Smooth muscle cell (in vitro differentiated cells): ENCODE data around the gene LIPE. TPM values are rescaled to one million over a fixed set of nuclear protein-coding genes. Genes with fewer than 3 reads are reported as not detected.

Experiments
- DNase-seq: peaks from one replicate; lab custom pipeline; 2025; ENCODE audit not compliant: unreplicated experiment; lab: John Stamatoyannopoulos, UW
- H2AFZ ChIP-seq: fragments of 200-600 bp; sonication (generic); 2 replicates; pipeline ENCODE4 v1.6.0; 2016; ENCODE audit warnings: antibody characterized with exemption, low read depth, mild to moderate bottlenecking
- H3F3A ChIP-seq: fragments of 200-600 bp; sonication (generic); 2 replicates; pipeline ENCODE4 v1.6.0; 2017; ENCODE audit warnings: antibody characterized with exemption, low read depth
- H3K27ac ChIP-seq: fragments of 200-600 bp; sonication (generic); 2 replicates; pipeline ENCODE4 v1.5.1; 2016; ENCODE audit warnings: low read depth, mild to moderate bottlenecking
- H3K27me3 ChIP-seq: fragments of 200-600 bp; sonication (generic); 2 replicates; pipeline ENCODE4 v1.6.1; 2016; ENCODE audit warnings: low read depth, mild to moderate bottlenecking
- H3K36me3 ChIP-seq: fragments of 200-600 bp; sonication (generic); 2 replicates; pipeline ENCODE4 v1.5.1; 2016; ENCODE audit warnings: low read depth
- H3K4me1 ChIP-seq: fragments of 200-600 bp; sonication (generic); 2 replicates; pipeline ENCODE4 v1.5.1; 2016; ENCODE audit warnings: low read depth
- H3K4me2 ChIP-seq: fragments of 200-600 bp; sonication (generic); 2 replicates; pipeline ENCODE4 v1.6.0; 2016; ENCODE audit warnings: mild to moderate bottlenecking
- H3K4me3 ChIP-seq: fragments of 200-600 bp; sonication (generic); 2 replicates; pipeline ENCODE4 v1.5.1; 2016; ENCODE audit warnings: mild to moderate bottlenecking
- H3K79me2 ChIP-seq: fragments of 200-600 bp; sonication (generic); 2 replicates; pipeline ENCODE4 v1.6.0; 2016; ENCODE audit warnings: low read depth, mild to moderate bottlenecking
- H3K9ac ChIP-seq: fragments of 200-600 bp; sonication (generic); 2 replicates; pipeline ENCODE4 v1.6.0; 2016; ENCODE audit warnings: low read depth
- H3K9me3 ChIP-seq: fragments of 200-600 bp; sonication (generic); replicated peaks from 2 replicates; pipeline ENCODE4 v1.5.1; 2016; ENCODE audit warnings: low read depth
- H4K20me1 ChIP-seq: fragments of 200-600 bp; sonication (generic); 2 replicates; pipeline ENCODE4 v1.6.0; 2016; ENCODE audit warnings: low read depth
- CTCF ChIP-seq: fragments of 200-600 bp; sonication (generic); IDR thresholded peaks from 2 replicates; pipeline ENCODE4 v1.5.1; 2017; ENCODE audit warnings: borderline replicate concordance, mild to moderate bottlenecking, antibody characterized with exemption; ENCODE audit not compliant: insufficient read depth, poor library complexity, severe bottlenecking
- WGBS: methylation state at CpG from one replicate; pipeline ENCODE4 v1.1.7; 2016; ENCODE audit warnings: low lambda C conversion rate; 5-methylcytosine and 5-hydroxymethylcytosine counted together
- polyA plus RNA-seq: library from polyadenylated mRNA; unstranded; fragments of >200 nt; fragmentation: Nextera tagmentation; extraction: Ambion mirVana; gene quantifications from 2 replicates; pipeline ENCODE4 v1.2.1, GENCODE V29; 2016
- total RNA-seq: library from RNA; depleted of rRNA; stranded (reverse); fragments of >200 nt; gene quantifications from 2 replicates; pipeline ENCODE4 v1.2.3, GENCODE V29; 2014

Gene LIPE
- total and polyA plus RNA-seq, 2 experiments from 2014 or later, result 8.4 to 9.2 TPM

- H4K20me1 ChIP-seq, result no peaks in the 10 kb centered on the region
- H3K27me3 ChIP-seq, result no peaks in the 10 kb centered on the region
- H3K4me1 ChIP-seq, result no peaks in the 10 kb centered on the region
- H3K27ac ChIP-seq, result no peak overlapping the region
- H2AFZ ChIP-seq, result no peak overlapping the region
- H3K79me2 ChIP-seq, result no peaks in the 10 kb centered on the region
- no peaks in the 10 kb centered on the region for H3K36me3 ChIP-seq
- H3K4me3 ChIP-seq, result no peak overlapping the region
- WGBS, result 90% methylated on average over 4 of the region's 4 CpGs
- H3K4me2 ChIP-seq, result no peak overlapping the region
- H3F3A ChIP-seq, result no peaks in the 10 kb centered on the region
- H3K9me3 ChIP-seq, result no peaks in the 10 kb centered on the region
- TF ChIP-seq CTCF, result no peak
- no peak overlapping the region for H3K9ac ChIP-seq
- no peak for DNase-seq
Measured at GRCh38 chr19:42412661-42413076, 14.5 kb downstream of the LIPE start.

- no peak overlapping the region for H3K9ac ChIP-seq
- H3K4me2 ChIP-seq, result no peak overlapping the region
- H4K20me1 ChIP-seq, result no peaks in the 10 kb centered on the region
- H3F3A ChIP-seq, result no peaks in the 10 kb centered on the region
- H3K27me3 ChIP-seq, result no peaks in the 10 kb centered on the region
- 71% methylated on average over 7 of the region's 7 CpGs for whole genome bisulfite sequencing
- TF ChIP-seq CTCF, result no peak
- H3K4me3 ChIP-seq, result no peak overlapping the region
- H3K79me2 ChIP-seq, result no peaks in the 10 kb centered on the region
- H3K27ac ChIP-seq, result no peak overlapping the region
- DNase-seq, result no peak
- H2AFZ ChIP-seq, result no peak overlapping the region
- no peaks in the 10 kb centered on the region for H3K4me1 ChIP-seq
- H3K9me3 ChIP-seq, result no peaks in the 10 kb centered on the region
- H3K36me3 ChIP-seq, result no peaks in the 10 kb centered on the region
Measured at GRCh38 chr19:42412227-42412626, 15.0 kb downstream of the LIPE start.

GRCh38 chr19:42411581-42412178, 15.5 kb downstream of the LIPE start:
- Histone ChIP-seq H3K4me1 (no peaks in the 10 kb centered on the region), H3F3A (no peaks in the 10 kb centered on the region), H3K79me2 (no peaks in the 10 kb centered on the region), H3K9me3 (no peaks in the 10 kb centered on the region), H3K36me3 (no peaks in the 10 kb centered on the region), H4K20me1 (no peaks in the 10 kb centered on the region), H3K4me2 (no peak overlapping the region), H3K9ac (no peak overlapping the region), H2AFZ (no peak overlapping the region), H3K4me3 (no peak overlapping the region), H3K27ac (no peak overlapping the region), H3K27me3 (no peaks in the 10 kb centered on the region)
- 94% methylated on average over 8 of the region's 8 CpGs for WGBS
- TF ChIP-seq CTCF, result no peak
- DNase-seq, result no peak

GRCh38 chr19:42410371-42410770, 16.8 kb downstream of the LIPE start:
- no peaks in the 10 kb centered on the region for H3K27me3 ChIP-seq
- H3K4me1 ChIP-seq, result no peaks in the 10 kb centered on the region
- 91% methylated on average over 27 of the region's 30 CpGs for WGBS
- no peak for TF ChIP-seq CTCF
- no peak overlapping the region for H3K4me3 ChIP-seq
- H3K9me3 ChIP-seq, result no peaks in the 10 kb centered on the region
- H3K36me3 ChIP-seq, result no peaks in the 10 kb centered on the region
- H3K79me2 ChIP-seq, result no peaks in the 10 kb centered on the region
- no peaks in the 10 kb centered on the region for H4K20me1 ChIP-seq
- H3K27ac ChIP-seq, result no peak overlapping the region
- H2AFZ ChIP-seq, result no peak overlapping the region
- no peak overlapping the region for H3K9ac ChIP-seq
- H3K4me2 ChIP-seq, result no peak overlapping the region
- no peaks in the 10 kb centered on the region for H3F3A ChIP-seq
- no peak for DNase-seq
